Neural cell (in vitro differentiated cells): ENCODE measurements around the gene CASKIN1. TPM values are rescaled to one million over a fixed set of nuclear protein-coding genes. Genes with fewer than 3 reads are reported as not detected.

Source experiments
- H2AFZ ChIP-seq: fragments of 200-600, 300-800 bp; sonication (generic), shearing (Covaris generic); 2 replicates; pipeline ENCODE4 v1.6.0; 2014; ENCODE audit warnings: low read depth, mild to moderate bottlenecking, antibody characterized with exemption, low read length, moderate library complexity
- H3F3A ChIP-seq: fragments of 200-600 bp; shearing (Covaris generic); 2 replicates; pipeline ENCODE4 v1.6.1; 2016; ENCODE audit warnings: mild to moderate bottlenecking, moderate library complexity, mixed read lengths, antibody characterized with exemption, low read length; ENCODE audit not compliant: insufficient read depth, poor library complexity, severe bottlenecking
- H3K27ac ChIP-seq: fragments of 200-600, 300-800 bp; sonication (generic), shearing (Covaris generic); 2 replicates; pipeline ENCODE4 v1.5.1; 2014; ENCODE audit warnings: mild to moderate bottlenecking, low read length, moderate library complexity
- H3K27me3 ChIP-seq: fragments of 300-800, 200-600 bp; sonication (generic), shearing (Covaris generic); 2 replicates; pipeline ENCODE4 v1.6.0; 2014; ENCODE audit warnings: mild to moderate bottlenecking, low read depth, low read length, moderate library complexity; ENCODE audit not compliant: insufficient read depth
- H3K36me3 ChIP-seq: fragments of 300-800, 200-600 bp; sonication (generic), shearing (Covaris generic); 2 replicates; pipeline ENCODE4 v1.5.1; 2014; ENCODE audit warnings: mild to moderate bottlenecking, antibody characterized with exemption, low read length, moderate library complexity; ENCODE audit not compliant: insufficient read depth
- H3K4me2 ChIP-seq: fragments of 300-800, 200-600 bp; sonication (generic), shearing (Covaris generic); 2 replicates; pipeline ENCODE4 v1.6.0; 2014; ENCODE audit warnings: mild to moderate bottlenecking, low read length
- H3K4me3 ChIP-seq: fragments of 300-800, 200-600 bp; sonication (generic), shearing (Covaris generic); 2 replicates; pipeline ENCODE4 v1.5.1; 2014; ENCODE audit warnings: mild to moderate bottlenecking, low read length, moderate library complexity
- H3K79me2 ChIP-seq: fragments of 200-600 bp; shearing (Covaris generic); replicated peaks from 2 replicates; pipeline ENCODE4 v1.6.0; 2014; ENCODE audit warnings: mild to moderate bottlenecking, low read length, moderate library complexity; ENCODE audit not compliant: insufficient read depth
- H3K9ac ChIP-seq: fragments of 300-800, 200-600 bp; sonication (generic), shearing (Covaris generic); 2 replicates; pipeline ENCODE4 v1.6.1; 2016; ENCODE audit warnings: mild to moderate bottlenecking, low read length, mixed read lengths
- H3K9me2 ChIP-seq: fragments of 200-600 bp; shearing (Covaris generic); 2 replicates; pipeline ENCODE4 v1.6.1; 2016; ENCODE audit warnings: mild to moderate bottlenecking, low read length, mixed read lengths; ENCODE audit not compliant: insufficient read depth
- H3K9me3 ChIP-seq: fragments of 200-600, 300-800 bp; sonication (generic), shearing (Covaris generic); 2 replicates; pipeline ENCODE4 v1.6.1; 2016; ENCODE audit warnings: mild to moderate bottlenecking, mixed run types, low read length, moderate library complexity, mixed read lengths
- H4K20me1 ChIP-seq: fragments of 200-600 bp; shearing (Covaris generic); 2 replicates; pipeline ENCODE4 v1.6.1; 2016; ENCODE audit warnings: mild to moderate bottlenecking, mixed run types; ENCODE audit not compliant: insufficient read depth
- EP300 ChIP-seq: fragments of 450-650 bp; conservative IDR thresholded peaks from 2 replicates; pipeline ENCODE4 v1.6.1; 2014; ENCODE audit warnings: antibody characterized with exemption, mild to moderate bottlenecking, moderate library complexity; ENCODE audit not compliant: poor library complexity, severe bottlenecking
- EZH2 ChIP-seq: fragments of 200-600, 300-800 bp; shearing (Covaris generic), sonication (generic); IDR thresholded peaks from 2 replicates; pipeline ENCODE4 v1.6.1; 2014; ENCODE audit warnings: antibody characterized with exemption, low read length, borderline replicate concordance, mild to moderate bottlenecking; ENCODE audit not compliant: insufficient read depth, poor library complexity, severe bottlenecking
- MXI1 ChIP-seq: fragments of 450-650 bp; conservative IDR thresholded peaks from 2 replicates; pipeline ENCODE4 v1.6.1; 2014; ENCODE audit warnings: antibody characterized with exemption, mild to moderate bottlenecking; ENCODE audit not compliant: poor library complexity, severe bottlenecking
- POLR2AphosphoS5 ChIP-seq: IDR thresholded peaks from 2 replicates; pipeline ENCODE4 v1.6.1; 2012
- RAD21 ChIP-seq: fragments of 450-650 bp; conservative IDR thresholded peaks from 2 replicates; pipeline ENCODE4 v1.6.1; 2014; ENCODE audit warnings: antibody characterized with exemption, mild to moderate bottlenecking, moderate library complexity
- SMC3 ChIP-seq: fragments of 450-650 bp; conservative IDR thresholded peaks from 2 replicates; pipeline ENCODE4 v1.6.1; 2014; ENCODE audit warnings: antibody characterized with exemption, mild to moderate bottlenecking, moderate library complexity; ENCODE audit not compliant: poor library complexity
- TAF1 ChIP-seq: IDR thresholded peaks from 2 replicates; pipeline ENCODE4 v1.6.1; 2012; ENCODE audit warnings: low read depth
- polyA plus RNA-seq: library from polyadenylated mRNA; depleted of rRNA; stranded (reverse); fragments of >200 nt; gene quantifications from 2 replicates; pipeline ENCODE4 v1.2.3, GENCODE V29; 2014
- TF ChIP-seq, protein P1 (sequence below): fragments of 450-650 bp; IDR thresholded peaks from 2 replicates; pipeline ENCODE4 v1.5.1; 2014; ENCODE audit warnings: antibody characterized with exemption, mild to moderate bottlenecking, moderate library complexity; ENCODE audit not compliant: poor library complexity, severe bottlenecking
- TF ChIP-seq, protein P2 (sequence below): IDR thresholded peaks from 2 replicates; pipeline ENCODE4 v1.6.1; 2012; ENCODE audit warnings: borderline replicate concordance

Gene CASKIN1
- polyA plus RNA-seq, 1 donor from 2014 or later: 10.3 TPM

- Histone ChIP-seq H3K79me2 (peaks cover 9% of the 10 kb centered on the region), H3K4me2 (no peak within 1 kb of the TSS), H3K9me3 (no peaks in the 10 kb centered on the region), H3K27me3 (no peaks in the 10 kb centered on the region), H3K36me3 (peaks cover 6% of the 10 kb centered on the region), H3F3A (no peaks in the 10 kb centered on the region), H3K9ac (no peak within 1 kb of the TSS), H4K20me1 (no peaks in the 10 kb centered on the region), H3K9me2 (no peaks in the 10 kb centered on the region), H2AFZ (no peak within 1 kb of the TSS), H3K4me3 (no peak within 1 kb of the TSS), H3K27ac (no peak within 1 kb of the TSS)
- TF ChIP-seq POLR2AphosphoS5 (no peak), SMC3 (no peak), TAF1 (no peak), EZH2 (no peak), MXI1 (no peak), EP300 (no peak), RAD21 (no peak)
- TF ChIP-seq, protein P1, sequence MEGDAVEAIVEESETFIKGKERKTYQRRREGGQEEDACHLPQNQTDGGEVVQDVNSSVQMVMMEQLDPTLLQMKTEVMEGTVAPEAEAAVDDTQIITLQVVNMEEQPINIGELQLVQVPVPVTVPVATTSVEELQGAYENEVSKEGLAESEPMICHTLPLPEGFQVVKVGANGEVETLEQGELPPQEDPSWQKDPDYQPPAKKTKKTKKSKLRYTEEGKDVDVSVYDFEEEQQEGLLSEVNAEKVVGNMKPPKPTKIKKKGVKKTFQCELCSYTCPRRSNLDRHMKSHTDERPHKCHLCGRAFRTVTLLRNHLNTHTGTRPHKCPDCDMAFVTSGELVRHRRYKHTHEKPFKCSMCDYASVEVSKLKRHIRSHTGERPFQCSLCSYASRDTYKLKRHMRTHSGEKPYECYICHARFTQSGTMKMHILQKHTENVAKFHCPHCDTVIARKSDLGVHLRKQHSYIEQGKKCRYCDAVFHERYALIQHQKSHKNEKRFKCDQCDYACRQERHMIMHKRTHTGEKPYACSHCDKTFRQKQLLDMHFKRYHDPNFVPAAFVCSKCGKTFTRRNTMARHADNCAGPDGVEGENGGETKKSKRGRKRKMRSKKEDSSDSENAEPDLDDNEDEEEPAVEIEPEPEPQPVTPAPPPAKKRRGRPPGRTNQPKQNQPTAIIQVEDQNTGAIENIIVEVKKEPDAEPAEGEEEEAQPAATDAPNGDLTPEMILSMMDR: no peak
- TF ChIP-seq, protein P2, sequence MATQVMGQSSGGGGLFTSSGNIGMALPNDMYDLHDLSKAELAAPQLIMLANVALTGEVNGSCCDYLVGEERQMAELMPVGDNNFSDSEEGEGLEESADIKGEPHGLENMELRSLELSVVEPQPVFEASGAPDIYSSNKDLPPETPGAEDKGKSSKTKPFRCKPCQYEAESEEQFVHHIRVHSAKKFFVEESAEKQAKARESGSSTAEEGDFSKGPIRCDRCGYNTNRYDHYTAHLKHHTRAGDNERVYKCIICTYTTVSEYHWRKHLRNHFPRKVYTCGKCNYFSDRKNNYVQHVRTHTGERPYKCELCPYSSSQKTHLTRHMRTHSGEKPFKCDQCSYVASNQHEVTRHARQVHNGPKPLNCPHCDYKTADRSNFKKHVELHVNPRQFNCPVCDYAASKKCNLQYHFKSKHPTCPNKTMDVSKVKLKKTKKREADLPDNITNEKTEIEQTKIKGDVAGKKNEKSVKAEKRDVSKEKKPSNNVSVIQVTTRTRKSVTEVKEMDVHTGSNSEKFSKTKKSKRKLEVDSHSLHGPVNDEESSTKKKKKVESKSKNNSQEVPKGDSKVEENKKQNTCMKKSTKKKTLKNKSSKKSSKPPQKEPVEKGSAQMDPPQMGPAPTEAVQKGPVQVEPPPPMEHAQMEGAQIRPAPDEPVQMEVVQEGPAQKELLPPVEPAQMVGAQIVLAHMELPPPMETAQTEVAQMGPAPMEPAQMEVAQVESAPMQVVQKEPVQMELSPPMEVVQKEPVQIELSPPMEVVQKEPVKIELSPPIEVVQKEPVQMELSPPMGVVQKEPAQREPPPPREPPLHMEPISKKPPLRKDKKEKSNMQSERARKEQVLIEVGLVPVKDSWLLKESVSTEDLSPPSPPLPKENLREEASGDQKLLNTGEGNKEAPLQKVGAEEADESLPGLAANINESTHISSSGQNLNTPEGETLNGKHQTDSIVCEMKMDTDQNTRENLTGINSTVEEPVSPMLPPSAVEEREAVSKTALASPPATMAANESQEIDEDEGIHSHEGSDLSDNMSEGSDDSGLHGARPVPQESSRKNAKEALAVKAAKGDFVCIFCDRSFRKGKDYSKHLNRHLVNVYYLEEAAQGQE: no peak
Measured at GRCh38 chr16:2210386-2211365, 14.3 kb upstream of the CASKIN1 start, which contains the start of gene BRICD5. TSS of gene BRICD5 (minus strand) at chr16:2210863. CDS start at chr16:2210833, 30 bp downstream.

DNA sequence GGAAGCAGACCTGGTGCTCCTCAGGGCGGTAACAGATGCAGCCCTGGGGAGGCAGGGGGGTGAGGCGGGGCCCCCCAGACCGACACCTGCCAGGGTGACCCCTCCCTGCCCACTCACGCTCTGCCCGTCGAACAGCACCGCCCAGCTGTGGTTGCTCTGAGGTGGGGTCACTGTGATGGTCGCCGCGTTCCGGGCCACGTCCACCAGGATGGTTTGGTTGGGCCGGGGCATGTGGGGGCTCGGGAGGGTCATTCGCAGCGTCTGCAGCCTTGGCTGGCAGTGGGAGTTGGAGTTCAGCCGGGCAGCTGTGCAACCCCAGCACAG lies 13.6 kb upstream of the CASKIN1 start:
- H3K9ac ChIP-seq: no peak overlapping the region

More for the DNA sequence above, 13.6 kb upstream of the CASKIN1 start:
- no peak for TF ChIP-seq EZH2
- TF ChIP-seq, protein P2: no peak
- TF ChIP-seq, protein P1: no peak
- TF ChIP-seq SMC3: no peak
- no peak for TF ChIP-seq RAD21
- TF ChIP-seq TAF1: no peak
- TF ChIP-seq POLR2AphosphoS5: no peak
- TF ChIP-seq EP300: no peak
- no peak for TF ChIP-seq MXI1
- H3K36me3 ChIP-seq: peaks cover 6% of the 10 kb centered on the region
- no peak overlapping the region for H2AFZ ChIP-seq
- no peaks in the 10 kb centered on the region for H3K9me3 ChIP-seq
- H3K9me2 ChIP-seq: no peaks in the 10 kb centered on the region
- no peak overlapping the region for H3K27ac ChIP-seq
- no peak overlapping the region for H3K4me3 ChIP-seq
- H3F3A ChIP-seq: no peaks in the 10 kb centered on the region
- peaks cover 9% of the 10 kb centered on the region for H3K79me2 ChIP-seq
- H3K4me2 ChIP-seq: no peak overlapping the region
- H3K27me3 ChIP-seq: no peaks in the 10 kb centered on the region
- H4K20me1 ChIP-seq: no peaks in the 10 kb centered on the region
